HG02884 (cell line): ENCODE data around the gene STPG3.
A peak's percentile ranks its signal among the peaks of the same experiment; 100 is the strongest.

ENCODE experiments used
- ATAC-seq: cut with Tn5 transposase; IDR thresholded peaks from one replicate; pipeline ENCODE4 v1.9.1; 2021; ENCODE audit warnings: mild to moderate bottlenecking, moderate library complexity; ENCODE audit not compliant: unreplicated experiment

The STPG3 gene

GRCh38 chr9:137299203-137299565, 48.1 kb downstream of the STPG3 start:
- ATAC-seq: no peak

DNA sequence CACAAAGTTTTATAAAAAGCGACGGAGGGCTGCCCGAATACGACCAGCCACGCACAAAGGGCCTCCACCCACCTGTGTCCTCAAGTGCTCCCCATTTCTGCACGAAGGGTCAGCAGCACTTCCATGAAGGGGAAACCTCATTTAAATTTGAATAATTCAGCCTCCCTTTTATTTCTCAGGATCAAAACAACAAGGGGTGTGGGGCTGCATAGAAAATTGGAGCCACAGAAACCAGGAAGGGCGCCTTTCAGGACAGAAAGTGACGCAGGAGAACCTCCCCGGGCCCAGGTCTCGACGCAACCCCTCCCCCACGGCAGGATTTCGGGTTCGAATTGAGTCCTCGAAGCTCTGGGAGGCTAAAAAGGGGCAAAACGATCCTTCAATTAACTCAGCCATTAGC, 48.9 kb downstream of the STPG3 start:
- ATAC-seq: no peak

GRCh38 chr9:137300567-137301080, 49.5 kb downstream of the STPG3 start:
- ATAC-seq: no peak

DNA sequence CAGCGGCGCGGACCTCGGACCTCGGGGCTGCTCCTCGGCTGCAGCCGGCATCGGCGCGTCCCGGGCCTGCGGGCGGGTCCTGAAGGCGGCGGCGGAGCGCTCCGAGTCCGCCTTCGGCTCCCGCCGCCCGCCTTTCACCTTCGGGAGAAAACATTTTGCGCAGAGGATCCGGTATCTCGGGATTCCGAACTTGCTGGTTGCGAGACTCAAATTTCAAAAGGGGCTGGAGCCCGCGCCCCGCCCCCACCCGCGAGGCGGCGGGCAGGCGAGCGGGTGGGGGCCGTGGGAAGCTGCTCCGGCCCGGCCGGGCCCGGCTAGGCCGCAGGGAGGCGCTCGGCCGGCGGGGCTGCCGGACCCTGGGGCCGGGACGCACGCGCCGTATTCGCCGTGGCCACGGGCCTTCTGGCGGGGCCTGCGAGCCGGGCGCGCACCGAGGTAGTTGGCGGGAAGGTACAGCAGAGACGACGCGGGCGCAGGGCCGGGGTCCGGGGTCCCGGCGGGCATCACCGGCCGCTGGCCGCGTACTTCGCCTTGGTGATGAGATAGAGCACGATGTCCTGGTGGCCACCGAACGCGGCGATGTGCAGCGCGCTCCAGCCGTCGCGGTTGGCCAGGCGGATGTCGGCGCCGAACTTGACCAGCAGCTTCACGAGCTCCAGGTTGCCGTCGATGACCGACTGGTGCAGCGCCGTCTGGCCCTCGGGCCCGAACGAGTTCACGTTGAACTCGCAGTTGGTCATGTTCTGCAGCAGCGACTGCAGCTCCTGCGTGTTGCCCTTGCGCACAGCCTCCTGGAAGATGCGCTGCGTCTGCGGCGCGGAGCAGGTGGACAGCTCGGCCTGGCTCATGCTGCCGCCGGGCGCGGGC, 50.2 kb downstream of the STPG3 start:
- ATAC-seq: peak; percentile 15

DNA sequence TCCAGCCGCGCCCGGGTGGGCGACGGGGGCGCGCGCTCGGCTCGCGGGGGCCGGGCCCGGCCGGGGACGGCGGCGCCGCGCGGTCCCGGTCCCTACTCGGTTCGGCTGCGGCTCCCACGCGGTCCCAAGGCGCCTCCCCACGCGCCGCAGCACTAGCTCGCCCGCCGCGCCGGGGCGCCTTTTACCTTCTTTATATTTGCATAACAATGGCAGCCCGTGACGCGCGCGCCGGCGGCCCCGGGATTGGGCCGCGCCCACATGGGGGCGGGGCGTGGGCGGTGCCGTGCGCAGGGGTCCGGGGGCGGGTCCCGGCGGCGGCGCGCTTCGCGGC, 51.0 kb downstream of the STPG3 start, which contains the start of gene NRARP:
NRARP (minus strand) TSS at position 154 of the 331 bp plus-strand sequence. CDS start 343 bp downstream, outside the sequence.
- peak; percentile 76 for ATAC-seq

- peak; percentile 29 for ATAC-seq
These were observed 51.5 kb downstream of the STPG3 start for GRCh38 chr9:137302449-137303150.
